IPS-20b (cell line): ENCODE data around the gene KRTAP10-5.
"Not testable (repeated sequence)": the region's sequence is repeated elsewhere in the genome, so short reads cannot be mapped to it uniquely, and the experiment has no call there.

Experiments
- H3K27ac ChIP-seq: one replicate; pipeline ENCODE4 v1.5.1; 2013; ENCODE audit warnings: low read length
- H3K27me3 ChIP-seq: 2 replicates; pipeline ENCODE4 v1.6.1; 2013; ENCODE audit warnings: mild to moderate bottlenecking, low read length, inconsistent platforms; ENCODE audit not compliant: insufficient read depth
- H3K36me3 ChIP-seq: 2 replicates; pipeline ENCODE4 v1.6.1; 2013; ENCODE audit warnings: low read depth, mild to moderate bottlenecking, inconsistent platforms, low read length, moderate library complexity; ENCODE audit not compliant: insufficient read depth
- H3K4me1 ChIP-seq: 2 replicates; pipeline ENCODE4 v1.6.1; 2013; ENCODE audit warnings: mild to moderate bottlenecking, control low read depth, inconsistent platforms, low read length, moderate library complexity; ENCODE audit not compliant: insufficient read depth
- H3K4me3 ChIP-seq: 2 replicates; pipeline ENCODE4 v1.5.1; 2013; ENCODE audit warnings: mild to moderate bottlenecking, low read length, inconsistent platforms
- H3K9ac ChIP-seq: 2 replicates; pipeline ENCODE4 v1.6.1; 2013; ENCODE audit warnings: low read depth, mild to moderate bottlenecking, inconsistent platforms, low read length, moderate library complexity
- H3K9me3 ChIP-seq: 2 replicates; pipeline ENCODE4 v1.6.1; 2013; ENCODE audit warnings: mild to moderate bottlenecking, low read depth, low read length, inconsistent platforms; ENCODE audit not compliant: insufficient read depth

KRTAP10-5 gene

DNA sequence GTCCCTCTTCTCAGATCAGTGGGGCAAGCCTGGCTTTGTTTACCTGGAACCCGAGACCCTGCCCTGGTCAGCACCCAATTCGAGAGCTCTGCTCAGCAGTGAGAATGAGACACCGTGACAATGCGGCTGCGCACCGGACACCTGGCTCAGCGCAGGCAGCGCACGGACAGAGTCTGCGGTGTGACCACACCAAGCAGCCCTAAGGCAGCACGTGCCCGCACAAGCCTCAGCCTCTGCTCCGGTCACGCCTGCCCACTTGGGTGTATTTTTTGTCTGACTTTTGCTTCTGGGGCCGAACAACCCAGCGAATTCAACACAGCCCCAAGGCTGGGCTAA is 36.2 kb upstream of the KRTAP10-5 start:
- no peak overlapping the region for H3K27ac ChIP-seq
- no peak overlapping the region for H3K4me3 ChIP-seq
- no peaks in the 10 kb centered on the region for H3K4me1 ChIP-seq
- H3K27me3 ChIP-seq, result no peaks in the 10 kb centered on the region
- H3K36me3 ChIP-seq, result no peaks in the 10 kb centered on the region
- H3K9me3 ChIP-seq, result peaks cover 26% of the 10 kb centered on the region
- no peak overlapping the region for H3K9ac ChIP-seq

DNA sequence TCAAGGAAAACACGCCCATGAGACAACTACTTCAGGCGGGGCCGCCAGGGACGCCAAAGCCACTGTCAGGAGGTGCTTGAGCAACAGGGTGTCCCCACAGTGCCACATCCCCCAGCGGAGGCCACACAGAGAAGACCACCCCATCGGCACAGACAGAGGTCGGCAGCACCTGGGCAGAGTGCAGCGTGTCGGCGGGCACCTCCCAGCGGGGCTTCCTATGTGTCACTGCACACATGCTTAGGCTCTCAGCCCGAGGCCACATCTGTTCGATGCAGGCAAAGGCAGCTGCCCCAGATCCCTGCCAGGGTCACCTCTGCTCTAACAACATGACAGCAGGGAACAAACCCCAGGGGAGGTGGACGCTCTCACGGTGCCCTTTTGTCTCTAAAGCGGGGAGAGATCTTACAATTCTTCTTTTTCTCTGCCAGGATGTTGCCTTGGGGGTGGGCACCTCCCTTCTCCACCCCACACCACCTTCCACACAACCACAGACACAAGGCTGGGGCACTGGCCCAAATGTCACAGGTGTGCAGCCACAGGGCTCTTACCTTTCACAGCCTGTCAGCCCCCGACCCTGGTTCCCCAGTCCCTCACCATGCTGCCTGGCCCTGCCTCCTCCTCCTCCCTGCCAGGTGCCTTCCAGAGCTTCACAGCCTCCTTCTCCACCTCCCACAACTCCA is 35.6 kb upstream of the KRTAP10-5 start:
- Histone ChIP-seq H3K9me3 (peaks cover 29% of the 10 kb centered on the region), H3K27me3 (no peaks in the 10 kb centered on the region)

DNA sequence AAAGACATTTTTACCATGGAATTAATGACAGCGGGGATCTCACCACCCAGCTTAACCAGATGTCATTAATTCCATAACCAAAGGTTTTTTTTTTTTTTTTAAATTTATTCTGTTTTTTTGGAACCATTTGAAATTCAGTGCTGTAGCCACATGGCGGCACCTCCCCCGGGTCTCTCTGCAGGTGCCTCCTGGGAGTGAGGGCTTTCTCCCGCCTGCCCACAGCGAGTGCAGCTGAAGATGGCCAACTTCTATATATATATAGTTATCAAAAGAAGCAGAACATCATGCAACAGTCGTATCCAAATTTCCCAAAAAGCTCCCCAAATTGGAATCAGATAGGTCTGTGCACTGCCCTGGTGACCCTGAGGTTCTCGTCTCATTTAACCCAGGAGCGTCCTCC is 35.1 kb upstream of the KRTAP10-5 start:
- Histone ChIP-seq H3K27me3 (no peaks in the 10 kb centered on the region), H3K36me3 (no peaks in the 10 kb centered on the region), H3K27ac (no peak overlapping the region), H3K9ac (no peak overlapping the region), H3K4me3 (no peak overlapping the region), H3K9me3 (peaks cover 26% of the 10 kb centered on the region), H3K4me1 (no peaks in the 10 kb centered on the region)

More for the DNA sequence above, 35.6 kb upstream of the KRTAP10-5 start:
- Histone ChIP-seq H3K4me3 (no peak overlapping the region), H3K36me3 (no peaks in the 10 kb centered on the region), H3K27ac (no peak overlapping the region), H3K9ac (no peak overlapping the region), H3K4me1 (no peaks in the 10 kb centered on the region)

GRCh38 chr21:44614961-44615391 is 34.6 kb upstream of the KRTAP10-5 start:
- H3K9ac ChIP-seq, result no peak overlapping the region
- H3K9me3 ChIP-seq, result peaks cover 24% of the 10 kb centered on the region
- no peaks in the 10 kb centered on the region for H3K4me1 ChIP-seq
- no peak overlapping the region for H3K4me3 ChIP-seq
- H3K27me3 ChIP-seq, result no peaks in the 10 kb centered on the region
- no peak overlapping the region for H3K27ac ChIP-seq
- no peaks in the 10 kb centered on the region for H3K36me3 ChIP-seq

GRCh38 chr21:44614161-44614631 is 33.8 kb upstream of the KRTAP10-5 start:
- Histone ChIP-seq H3K4me3 (no peak overlapping the region), H3K27ac (no peak overlapping the region), H3K9ac (no peak overlapping the region), H3K27me3 (no peaks in the 10 kb centered on the region), H3K36me3 (no peaks in the 10 kb centered on the region), H3K9me3 (peaks cover 20% of the 10 kb centered on the region), H3K4me1 (no peaks in the 10 kb centered on the region)

- Histone ChIP-seq H3K4me3 (no peak overlapping the region), H3K27ac (no peak overlapping the region), H3K9ac (no peak overlapping the region), H3K36me3 (no peaks in the 10 kb centered on the region), H3K27me3 (no peaks in the 10 kb centered on the region), H3K4me1 (no peaks in the 10 kb centered on the region), H3K9me3 (peaks cover 18% of the 10 kb centered on the region)
Measured at GRCh38 chr21:44613386-44614155, 33.2 kb upstream of the KRTAP10-5 start.

DNA sequence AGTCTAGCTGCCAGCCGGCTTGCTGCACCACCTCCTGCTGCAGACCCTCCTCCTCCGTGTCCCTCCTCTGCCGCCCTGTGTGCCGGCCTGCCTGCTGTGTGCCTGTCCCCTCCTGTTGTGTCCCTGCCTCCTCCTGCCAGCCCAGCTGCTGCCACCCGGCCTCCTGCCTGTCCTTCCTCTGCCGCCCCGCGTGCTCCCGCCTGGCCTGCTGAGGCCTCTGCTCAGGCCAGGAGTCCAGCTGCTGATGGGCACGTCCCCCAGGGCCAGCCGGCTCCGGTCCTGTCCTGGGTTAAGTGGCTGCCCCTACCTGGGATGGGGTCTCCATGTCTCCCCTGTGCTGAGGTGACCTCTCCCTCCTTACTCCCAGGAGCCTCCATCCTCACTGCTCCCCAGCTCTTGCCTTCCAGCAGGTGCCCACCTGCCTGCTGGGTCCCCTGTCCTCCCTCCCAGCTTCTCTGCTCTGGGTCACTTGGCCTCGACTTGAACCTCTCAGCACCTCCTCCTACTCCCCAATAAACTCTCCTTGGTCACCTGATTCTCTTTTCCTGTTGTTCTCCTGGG is 32.3 kb upstream of the KRTAP10-5 start:
- Histone ChIP-seq H3K27me3 (no peaks in the 10 kb centered on the region), H3K27ac (no peak overlapping the region), H3K4me3 (no peak overlapping the region), H3K9ac (no peak overlapping the region), H3K36me3 (no peaks in the 10 kb centered on the region), H3K9me3 (peaks cover 18% of the 10 kb centered on the region), H3K4me1 (no peaks in the 10 kb centered on the region)

DNA sequence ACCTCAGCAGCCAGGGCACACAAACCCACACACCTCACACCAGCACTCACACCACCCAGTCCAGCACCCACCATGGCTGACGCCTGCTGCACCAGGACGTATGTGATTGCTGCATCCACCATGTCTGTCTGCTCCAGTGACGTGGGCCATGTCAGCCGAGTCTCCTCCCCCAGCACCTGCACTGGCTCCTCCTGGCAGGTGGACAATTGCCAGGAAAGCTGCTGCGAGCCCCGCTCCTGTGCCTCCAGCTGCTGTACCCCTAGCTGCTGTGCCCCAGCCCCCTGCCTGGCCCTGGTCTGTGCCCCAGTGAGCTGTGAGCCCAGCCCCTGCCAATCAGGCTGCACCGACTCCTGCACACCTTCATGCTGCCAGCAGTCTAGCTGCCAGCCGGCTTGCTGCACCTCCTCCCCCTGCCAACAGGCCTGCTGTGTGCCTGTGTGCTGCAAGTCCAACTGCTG is 31.7 kb upstream of the KRTAP10-5 start, which contains the start of gene KRTAP10-8:
Gene KRTAP10-8, plus strand, starts transcription at position 51 of the 458 bp plus-strand sequence. Its CDS starts 22 bp downstream, at position 73.
- Histone ChIP-seq H3K9ac (no peak within 1 kb of the TSS), H3K27ac (no peak within 1 kb of the TSS), H3K4me1 (no peaks in the 10 kb centered on the region), H3K4me3 (no peak within 1 kb of the TSS), H3K27me3 (no peaks in the 10 kb centered on the region), H3K36me3 (no peaks in the 10 kb centered on the region), H3K9me3 (peaks cover 18% of the 10 kb centered on the region)

DNA sequence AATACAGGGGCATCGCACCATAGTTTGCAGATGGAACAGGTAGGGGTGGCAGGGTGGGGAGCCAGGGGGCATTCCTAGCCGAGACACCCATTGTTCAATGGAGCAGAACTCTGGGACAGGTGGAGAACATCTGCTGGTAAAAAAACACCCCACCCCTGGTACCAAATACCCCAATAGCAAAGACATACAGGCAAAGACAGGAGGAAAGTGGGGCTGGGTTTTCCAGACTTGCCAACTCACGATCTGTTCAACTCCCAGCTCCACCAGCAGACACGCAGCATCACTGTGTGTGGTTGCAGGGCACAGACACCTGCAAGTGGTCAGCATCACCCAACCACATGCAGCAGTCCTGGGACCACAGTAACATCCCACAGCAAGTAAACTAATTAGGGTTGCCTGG is 31.1 kb upstream of the KRTAP10-5 start:
- Histone ChIP-seq H3K27me3 (no peaks in the 10 kb centered on the region), H3K36me3 (no peaks in the 10 kb centered on the region), H3K4me3 (no peak overlapping the region), H3K9ac (no peak overlapping the region), H3K4me1 (no peaks in the 10 kb centered on the region), H3K9me3 (peaks cover 18% of the 10 kb centered on the region), H3K27ac (no peak overlapping the region)

GRCh38 chr21:44610157-44610843 is 29.9 kb upstream of the KRTAP10-5 start:
- not testable (repeated sequence) for H3K9ac ChIP-seq, H3K27ac ChIP-seq, H3K4me1 ChIP-seq, H3K27me3 ChIP-seq, H3K36me3 ChIP-seq, H3K4me3 ChIP-seq
- H3K9me3 ChIP-seq, result peaks cover 18% of the 10 kb centered on the region

- Histone ChIP-seq H3K27me3 (no peaks in the 10 kb centered on the region), H3K27ac (no peak overlapping the region), H3K9ac (no peak overlapping the region), H3K9me3 (peaks cover 22% of the 10 kb centered on the region), H3K4me1 (no peaks in the 10 kb centered on the region), H3K36me3 (no peaks in the 10 kb centered on the region), H3K4me3 (no peak overlapping the region)
Measured at GRCh38 chr21:44609193-44609592, 28.8 kb upstream of the KRTAP10-5 start.
